Mesodermal cell (in vitro differentiated cells): Measurements from ENCODE around the gene DDN.

ENCODE experiments used
- H3K27ac ChIP-seq: 2 replicates; pipeline ENCODE4 v1.7.0; 2013; ENCODE audit warnings: mild to moderate bottlenecking, low read depth, low read length, moderate library complexity; ENCODE audit not compliant: severe bottlenecking
- H3K36me3 ChIP-seq: 2 replicates; pipeline ENCODE4 v1.7.1; 2013; ENCODE audit warnings: mild to moderate bottlenecking, low read length, moderate library complexity; ENCODE audit not compliant: control insufficient read depth, insufficient read depth
- H3K4me1 ChIP-seq: one replicate; pipeline ENCODE4 v1.7.1; 2013; ENCODE audit warnings: mild to moderate bottlenecking, low read length; ENCODE audit not compliant: insufficient read depth, control insufficient read depth, poor library complexity, severe bottlenecking
- H3K4me3 ChIP-seq: 2 replicates; pipeline ENCODE4 v1.7.0; 2013; ENCODE audit warnings: low read length, control low read depth, mild to moderate bottlenecking; ENCODE audit not compliant: insufficient read depth, poor library complexity, severe bottlenecking; ENCODE audit errors: extremely low read depth
- H3K9me3 ChIP-seq: 2 replicates; pipeline ENCODE4 v1.7.1; 2013; ENCODE audit warnings: mild to moderate bottlenecking, low read length, moderate library complexity; ENCODE audit not compliant: control insufficient read depth
- WGBS, 2 experiments: methylation state at CpG; one replicate each; pipeline ENCODE4 v1.1.5; 2013; ENCODE audit warnings: missing lambda C conversion rate in 2 of 2; ENCODE audit not compliant: insufficient coverage in 2 of 2; 5-methylcytosine and 5-hydroxymethylcytosine counted together

The DDN gene

DNA sequence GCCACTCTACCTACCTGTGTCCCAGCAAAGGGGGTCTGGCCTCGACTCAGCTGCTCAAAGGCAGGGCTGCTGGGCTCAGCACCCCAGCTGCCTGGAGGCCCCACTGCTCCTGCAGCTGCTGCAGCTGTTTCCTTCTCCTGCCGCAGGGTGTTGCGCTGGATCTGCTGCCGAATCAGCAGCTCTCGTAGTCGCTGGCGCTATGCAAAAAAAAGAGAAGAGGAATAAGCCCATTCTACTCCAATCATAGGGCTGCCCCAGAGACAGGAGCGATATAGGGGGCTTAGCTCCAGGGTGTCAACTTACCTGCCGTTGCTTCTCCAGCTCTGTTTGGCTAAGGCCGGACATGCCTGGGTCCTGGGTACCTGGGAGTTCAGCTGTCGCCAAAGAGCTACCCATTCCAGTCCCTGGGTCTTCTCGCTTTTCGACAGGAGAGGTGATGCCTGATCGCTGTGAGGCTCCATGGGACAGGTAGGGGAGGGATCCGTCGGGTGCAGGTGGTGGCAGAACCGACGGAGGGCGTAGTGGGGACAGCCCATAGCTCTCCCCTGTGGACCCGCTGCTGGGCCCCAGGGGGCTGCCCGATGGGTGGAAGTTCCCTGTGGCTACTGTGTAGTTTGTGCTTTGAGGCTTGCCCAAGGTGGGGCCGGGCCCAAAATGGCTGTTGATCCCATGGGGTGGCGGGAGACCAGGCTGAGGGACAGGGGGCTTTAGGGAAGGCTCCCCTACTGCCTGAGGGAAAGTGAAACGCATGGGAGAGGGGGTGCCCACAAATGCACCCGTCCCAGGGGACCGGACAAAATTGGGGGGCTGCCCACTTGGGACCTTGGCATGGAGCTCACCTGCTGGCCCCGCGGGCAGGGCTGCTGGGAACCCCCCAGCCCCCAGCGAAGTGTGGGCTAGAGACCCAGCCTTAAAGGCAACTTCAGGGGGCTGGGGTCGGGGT lies 40.5 kb upstream of the DDN start:
- no peaks in the 10 kb centered on the region for H3K4me1 ChIP-seq
- no peak overlapping the region for H3K27ac ChIP-seq
- WGBS, 2 experiments = 97 to 98% methylated on average over 20 to 21 of the region's 30 CpGs
- no peak overlapping the region for H3K4me3 ChIP-seq
- H3K9me3 ChIP-seq = no peaks in the 10 kb centered on the region
- peaks cover 100% of the 10 kb centered on the region for H3K36me3 ChIP-seq

DNA sequence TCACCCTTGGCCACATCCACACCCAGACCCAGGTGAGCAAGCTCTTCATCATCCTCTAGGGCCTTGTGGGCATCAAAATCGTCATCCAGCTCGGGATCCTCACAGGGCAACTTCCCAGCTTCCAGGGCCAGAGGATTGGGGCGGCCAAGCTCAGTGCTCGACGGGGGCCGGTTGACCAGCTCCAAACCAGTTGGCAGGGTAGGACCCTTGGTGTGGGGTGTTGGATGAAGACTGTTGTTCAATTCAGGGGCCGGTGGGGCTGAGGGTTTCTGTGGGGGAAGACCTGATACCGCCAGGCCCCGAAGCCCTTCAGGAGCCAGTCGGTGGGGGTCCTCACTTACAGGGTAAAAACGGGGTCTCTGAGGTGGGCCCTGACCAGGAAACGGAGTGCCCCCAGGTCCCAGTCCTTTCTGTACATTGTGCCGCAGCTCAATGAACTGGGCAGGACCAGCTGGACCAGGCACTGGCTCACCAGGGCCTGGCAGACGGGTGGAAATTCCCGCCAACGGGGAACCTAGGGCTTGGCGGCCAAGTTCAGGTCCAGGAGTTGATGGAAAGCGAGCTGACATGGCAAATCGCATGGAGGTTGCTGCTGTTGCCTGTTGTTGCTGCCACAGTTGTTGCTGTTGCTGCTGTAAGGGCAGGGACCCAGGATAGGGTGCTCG lies 39.2 kb upstream of the DDN start:
- H3K9me3 ChIP-seq = no peaks in the 10 kb centered on the region
- H3K36me3 ChIP-seq = peaks cover 100% of the 10 kb centered on the region
- WGBS, 2 experiments = 94 to 98% methylated on average over 20 of the region's 20 CpGs

DNA sequence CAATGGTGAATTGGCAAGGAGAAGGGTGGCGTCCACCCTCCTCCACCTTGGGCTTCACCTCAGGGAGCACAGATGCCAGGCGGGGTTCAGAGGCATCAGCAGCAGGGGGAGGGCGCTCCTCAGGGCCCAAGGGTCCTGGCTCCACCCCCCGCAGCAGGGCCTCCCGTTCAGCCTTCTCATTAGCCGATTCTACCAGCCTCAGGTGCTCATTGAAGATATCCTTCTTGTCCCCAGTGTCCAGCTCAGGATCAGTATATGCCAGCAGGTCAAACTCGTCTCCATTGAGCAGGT lies 38.7 kb upstream of the DDN start:
- peaks cover 100% of the 10 kb centered on the region for H3K36me3 ChIP-seq
- no peak overlapping the region for H3K4me3 ChIP-seq
- H3K27ac ChIP-seq = no peak overlapping the region
- H3K9me3 ChIP-seq = no peaks in the 10 kb centered on the region
- 92 to 100% methylated on average over 5 to 7 of the region's 7 CpGs for WGBS, 2 experiments
- H3K4me1 ChIP-seq = no peaks in the 10 kb centered on the region

More for the DNA sequence above, 39.2 kb upstream of the DDN start:
- no peak overlapping the region for H3K27ac ChIP-seq
- H3K4me3 ChIP-seq = no peak overlapping the region
- H3K4me1 ChIP-seq = no peaks in the 10 kb centered on the region

DNA sequence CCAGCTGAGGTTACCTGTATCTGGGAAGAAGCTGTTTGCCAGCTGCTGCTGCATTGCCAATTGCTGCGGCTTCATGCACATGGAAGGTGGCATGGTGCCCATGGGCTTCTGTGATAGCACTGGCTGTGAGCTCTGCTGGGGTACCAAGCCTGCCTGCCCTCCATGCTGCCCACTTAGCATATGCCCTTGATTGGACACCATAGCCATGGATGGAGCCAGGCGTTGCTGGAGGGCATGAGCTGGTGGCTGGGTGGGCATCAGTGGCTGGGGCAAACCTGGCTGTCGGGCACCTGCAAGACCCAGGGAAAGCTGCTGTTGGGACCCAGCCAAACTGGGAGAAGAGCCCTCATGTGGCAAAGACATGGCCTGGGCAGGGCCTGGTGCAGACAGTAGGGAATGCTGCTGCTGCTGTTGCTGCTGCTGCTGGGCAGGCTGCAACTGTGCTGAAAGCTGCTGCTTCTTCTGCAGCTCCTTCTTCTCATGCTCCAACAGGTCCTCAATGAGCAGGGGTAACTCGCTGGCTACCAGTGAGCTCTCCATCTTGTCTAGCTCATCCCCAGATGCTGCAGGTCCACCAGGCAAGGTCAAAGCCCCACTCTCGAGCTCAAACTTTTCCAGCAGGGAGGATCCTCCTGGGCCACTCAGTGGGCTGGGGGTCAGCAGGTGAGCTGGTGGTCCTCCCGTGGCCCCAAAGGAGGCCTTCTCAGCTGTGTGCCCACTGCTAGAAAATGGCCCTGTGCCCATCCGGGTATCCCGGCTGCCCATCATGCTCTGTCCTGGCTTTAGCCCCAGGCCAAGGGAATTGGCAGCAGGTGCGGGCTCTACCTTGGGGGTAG lies 38.2 kb upstream of the DDN start:
- Histone ChIP-seq H3K36me3 (peaks cover 100% of the 10 kb centered on the region), H3K27ac (no peak overlapping the region), H3K4me1 (no peaks in the 10 kb centered on the region), H3K4me3 (no peak overlapping the region), H3K9me3 (no peaks in the 10 kb centered on the region)
- WGBS, 2 experiments = 95 to 99% methylated on average over 7 to 9 of the region's 9 CpGs

DNA sequence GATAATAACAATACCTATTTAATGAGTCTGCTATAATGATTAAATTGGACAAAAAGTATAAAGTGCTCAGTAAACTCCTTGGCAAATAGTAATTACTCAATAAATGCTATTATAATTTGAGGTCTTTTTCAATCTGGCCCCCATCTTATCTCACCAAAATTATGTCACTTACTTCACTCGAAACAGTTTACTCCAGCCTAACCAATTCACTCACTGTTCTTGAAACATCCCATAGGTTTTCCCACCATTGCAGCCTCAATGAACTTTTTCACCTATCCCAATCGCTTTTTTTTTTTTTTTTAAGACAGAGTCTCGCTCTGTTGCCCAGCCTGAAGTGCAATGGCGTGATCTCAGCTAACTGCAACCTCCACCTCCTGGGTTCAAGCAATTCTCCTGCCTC lies 36.9 kb upstream of the DDN start:
- Histone ChIP-seq H3K9me3 (no peaks in the 10 kb centered on the region), H3K36me3 (peaks cover 100% of the 10 kb centered on the region), H3K4me3 (no peak overlapping the region), H3K4me1 (no peaks in the 10 kb centered on the region), H3K27ac (no peak overlapping the region)
- 80% methylated on average over 2 of the region's 4 CpGs; no CpG with 5 or more reads in 1 of the 2 experiments for WGBS, 2 experiments

DNA sequence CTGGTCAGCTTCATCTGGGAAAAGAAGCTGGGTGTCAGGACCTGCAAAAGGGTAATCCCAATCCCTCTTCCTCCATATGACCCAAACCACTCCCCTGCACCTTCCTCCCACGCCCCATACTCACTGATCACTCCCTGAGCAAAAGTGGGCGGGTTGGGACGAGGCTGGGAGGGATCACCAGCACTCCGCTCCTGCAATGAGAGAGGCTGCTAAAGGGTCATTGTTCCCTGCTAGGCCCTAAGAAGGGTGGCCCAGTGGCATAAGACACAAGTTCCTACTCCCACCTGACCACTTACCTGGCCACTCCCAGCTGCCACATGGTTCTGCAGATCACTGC lies 35.1 kb upstream of the DDN start:
- H3K36me3 ChIP-seq = peaks cover 100% of the 10 kb centered on the region
- H3K27ac ChIP-seq = no peak overlapping the region
- H3K4me1 ChIP-seq = no peaks in the 10 kb centered on the region
- WGBS, 2 experiments = 91 to 95% methylated on average over 4 of the region's 4 CpGs
- no peak overlapping the region for H3K4me3 ChIP-seq
- no peaks in the 10 kb centered on the region for H3K9me3 ChIP-seq

DNA sequence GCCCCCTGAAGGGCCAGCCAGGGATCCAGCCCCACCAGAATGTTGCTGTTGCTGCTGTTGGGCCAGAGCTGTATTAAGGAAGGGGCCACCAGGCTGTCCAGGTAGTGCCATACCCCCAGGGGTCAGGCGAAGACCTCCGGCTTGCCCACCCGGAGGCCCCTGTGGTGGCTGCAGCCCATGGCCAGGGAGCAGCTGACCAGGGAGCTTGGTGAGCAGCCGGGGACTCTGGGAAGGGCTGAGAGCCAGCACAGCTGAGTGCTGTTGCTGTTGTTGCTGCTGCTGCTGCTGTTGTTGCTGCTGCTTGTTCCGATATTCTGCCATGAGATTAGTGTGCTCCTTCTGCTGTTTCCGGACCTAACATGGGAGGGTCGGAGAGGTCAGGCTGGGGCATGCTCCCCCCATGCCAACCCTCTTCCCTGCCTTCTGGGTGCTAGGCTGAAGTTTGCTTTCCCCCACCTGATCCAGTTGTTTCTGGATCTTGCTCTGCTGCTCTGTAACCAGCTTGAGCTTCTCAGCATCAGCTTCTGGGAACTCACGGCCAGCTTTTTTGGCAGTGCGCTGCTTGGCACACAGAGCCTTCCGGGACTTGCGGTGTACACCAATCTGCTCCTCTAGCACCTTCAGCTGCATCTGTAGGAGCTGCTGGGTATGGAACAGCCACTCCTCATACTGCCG lies 34.6 kb upstream of the DDN start:
- H3K4me3 ChIP-seq = no peak overlapping the region
- no peak overlapping the region for H3K27ac ChIP-seq
- 96 to 98% methylated on average over 10 to 11 of the region's 12 CpGs for WGBS, 2 experiments
- H3K36me3 ChIP-seq = peaks cover 100% of the 10 kb centered on the region
- H3K9me3 ChIP-seq = no peaks in the 10 kb centered on the region
- H3K4me1 ChIP-seq = no peaks in the 10 kb centered on the region

DNA sequence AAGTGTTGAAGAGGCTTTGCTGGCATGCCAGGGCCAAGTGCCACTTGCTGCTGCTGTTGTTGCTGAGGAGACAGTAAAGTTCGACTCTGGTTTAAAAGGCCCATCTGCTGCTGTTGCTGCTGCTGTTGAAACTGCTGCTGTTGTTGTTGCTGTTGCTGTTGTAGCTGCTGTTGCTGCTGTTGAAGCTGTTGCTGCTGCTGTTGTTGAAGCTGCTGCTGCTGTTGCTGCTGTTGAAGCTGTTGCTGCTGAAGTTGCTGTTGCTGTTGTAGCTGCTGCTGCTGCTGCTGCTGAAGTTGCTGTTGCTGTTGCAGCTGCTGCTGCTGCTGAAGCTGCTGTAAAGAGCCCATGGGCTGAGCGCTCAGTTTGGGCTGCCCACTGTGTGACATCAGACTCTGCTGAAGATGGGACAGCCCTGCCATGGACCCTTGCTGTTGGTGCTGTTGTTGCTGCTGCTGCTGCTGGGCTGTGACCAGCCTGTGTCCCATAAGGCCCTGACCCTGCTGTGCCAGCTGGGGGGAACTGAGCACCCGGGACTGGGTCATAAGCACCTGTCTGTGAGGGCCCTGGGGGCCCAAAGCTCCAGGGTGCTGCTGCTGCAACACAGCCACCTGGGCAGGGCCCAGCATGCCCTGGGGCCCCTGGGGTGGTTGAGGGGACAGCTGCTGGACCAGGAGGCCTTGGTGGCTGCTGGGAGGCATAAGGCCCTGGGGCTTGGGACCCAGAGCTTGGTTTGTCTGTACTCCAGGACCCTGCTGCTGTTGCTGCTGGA lies 33.7 kb upstream of the DDN start:
- H3K36me3 ChIP-seq = peaks cover 100% of the 10 kb centered on the region
- WGBS, 2 experiments = 93% methylated on average over 3 of the region's 3 CpGs
- no peaks in the 10 kb centered on the region for H3K4me1 ChIP-seq
- H3K9me3 ChIP-seq = no peaks in the 10 kb centered on the region
- H3K27ac ChIP-seq = no peak overlapping the region
- H3K4me3 ChIP-seq = no peak overlapping the region

DNA sequence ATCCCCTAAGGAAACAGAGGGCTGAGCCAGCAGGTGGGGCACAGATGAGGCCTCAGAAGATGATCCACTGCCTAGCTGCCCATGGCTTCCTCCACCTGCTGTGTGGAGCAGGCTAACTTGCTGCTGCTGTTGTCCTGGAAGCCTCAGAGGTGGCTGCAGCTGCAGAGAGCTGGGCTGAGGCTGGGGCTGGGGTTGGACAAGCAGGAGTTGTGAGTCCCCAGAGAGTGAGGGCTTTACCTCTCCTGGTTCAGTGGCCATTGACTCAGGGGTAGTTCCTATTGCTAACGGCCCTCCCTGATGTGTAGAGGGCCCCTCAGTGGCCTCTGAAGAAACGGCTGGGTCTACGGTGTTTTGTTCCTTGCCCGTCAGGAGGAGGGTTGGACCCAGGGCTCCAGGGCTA lies 33.1 kb upstream of the DDN start:
- Histone ChIP-seq H3K36me3 (peaks cover 100% of the 10 kb centered on the region), H3K4me1 (no peaks in the 10 kb centered on the region), H3K27ac (no peak overlapping the region)

More for the DNA sequence above, 33.1 kb upstream of the DDN start:
- 96 to 100% methylated on average over 3 to 4 of the region's 4 CpGs for WGBS, 2 experiments
- Histone ChIP-seq H3K9me3 (no peaks in the 10 kb centered on the region), H3K4me3 (no peak overlapping the region)
